Measurements from ENCODE around the gene SDCCAG8. TPM values are rescaled to one million over a fixed set of nuclear protein-coding genes. Genes with fewer than 3 reads are reported as not detected.
A peak's percentile ranks its signal among the peaks of the same experiment; 100 is the strongest.

Gene SDCCAG8
- total RNA-seq, 1 donor from 2014 or later, result 19.8 TPM

DNA sequence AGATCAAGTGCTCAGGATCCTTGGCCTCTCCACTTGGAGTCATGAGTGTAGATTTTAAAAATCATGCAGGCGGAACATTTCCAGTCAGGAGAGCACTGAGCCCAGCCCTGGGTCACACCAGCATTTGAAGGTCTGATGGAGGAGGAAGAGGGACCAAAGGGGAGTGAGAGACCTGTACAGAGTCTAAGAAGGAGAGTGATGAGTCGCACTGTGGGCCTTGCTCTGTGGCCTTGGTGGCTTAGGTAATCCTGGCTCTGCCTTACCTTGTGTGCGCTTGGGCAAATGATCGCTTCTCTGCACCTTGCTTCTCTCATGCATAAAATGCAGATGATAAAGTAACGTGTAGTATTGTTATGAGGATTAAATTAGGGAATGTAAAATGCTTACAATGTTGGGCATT lies 225.3 kb downstream of the SDCCAG8 start:
- Mint-ChIP-seq H3K4me1 (ENCODE audit: low read depth) (peaks cover 25% of the 10 kb centered on the region), H3K9me3 (ENCODE audit: low read depth) (peaks cover 6% of the 10 kb centered on the region), H3K27me3 (ENCODE audit: low read depth) (no peaks in the 10 kb centered on the region), H3K4me3 (ENCODE audit: unreplicated experiment) (no peak overlapping the region), H3K27ac (ENCODE audit: unreplicated experiment) (no peak overlapping the region), H3K36me3 (ENCODE audit: low read depth) (no peaks in the 10 kb centered on the region)
- no peak for DNase-seq (ENCODE audit: low spot score)
- TF ChIP-seq CTCF (IDR thresholded peaks at IDR 0.05), result no peak

GRCh38 chr1:243482141-243483022 lies 226.5 kb downstream of the SDCCAG8 start:
- peaks cover 6% of the 10 kb centered on the region for H3K9me3 Mint-ChIP-seq (ENCODE audit: low read depth)
- no peaks in the 10 kb centered on the region for H3K27me3 Mint-ChIP-seq (ENCODE audit: low read depth)
- no peak for DNase-seq (ENCODE audit: low spot score)
- H3K4me1 Mint-ChIP-seq (ENCODE audit: low read depth), result peaks cover 25% of the 10 kb centered on the region
- H3K4me3 Mint-ChIP-seq (ENCODE audit: unreplicated experiment), result peak overlapping the region; percentile 58
- no peak for TF ChIP-seq CTCF (IDR thresholded peaks at IDR 0.05)
- H3K27ac Mint-ChIP-seq (ENCODE audit: unreplicated experiment), result peak overlapping the region; percentile 69
- H3K36me3 Mint-ChIP-seq (ENCODE audit: low read depth), result no peaks in the 10 kb centered on the region

DNA sequence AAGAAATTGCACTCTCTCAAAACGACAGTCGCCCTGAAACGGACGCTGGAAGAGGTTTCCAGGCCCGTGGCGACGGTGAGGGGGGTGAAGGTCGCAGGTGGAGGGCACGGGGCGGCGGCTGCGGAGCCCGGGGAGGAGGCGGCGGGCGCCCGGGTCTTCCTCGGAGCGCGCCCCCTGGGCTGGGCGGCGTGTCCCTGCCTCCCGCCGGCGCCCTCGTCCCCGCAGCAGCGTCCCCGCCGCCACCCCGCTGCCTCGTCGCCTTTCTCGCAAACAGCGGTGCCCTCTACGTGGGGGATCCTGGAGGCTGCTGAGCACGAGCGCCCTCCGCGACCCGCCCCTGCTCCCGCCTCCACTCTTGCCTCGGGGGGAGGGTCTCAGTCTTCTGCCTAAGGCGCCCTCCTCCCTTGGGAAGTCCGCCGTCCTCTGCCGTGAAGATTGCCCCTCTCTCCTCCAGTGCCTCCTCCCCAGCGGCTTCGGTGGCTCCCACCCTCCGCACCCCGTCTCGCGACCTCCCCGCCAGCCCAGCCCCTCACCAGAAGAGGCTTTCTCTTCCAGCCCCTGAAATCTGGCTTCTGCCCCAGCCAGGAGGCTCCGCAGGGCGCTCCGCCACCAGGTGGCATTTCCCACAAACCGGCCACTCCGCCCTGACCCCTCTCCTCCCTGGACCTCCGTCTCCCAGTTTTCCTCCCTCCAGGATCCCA lies 227.4 kb downstream of the SDCCAG8 start:
- Mint-ChIP-seq H3K36me3 (ENCODE audit: low read depth) (no peaks in the 10 kb centered on the region), H3K27ac (ENCODE audit: unreplicated experiment) (peak overlapping the region; percentile 2), H3K4me3 (ENCODE audit: unreplicated experiment) (peak overlapping the region; percentile 58), H3K9me3 (ENCODE audit: low read depth) (peaks cover 6% of the 10 kb centered on the region), H3K4me1 (ENCODE audit: low read depth) (peaks cover 25% of the 10 kb centered on the region), H3K27me3 (ENCODE audit: low read depth) (no peaks in the 10 kb centered on the region)
- DNase-seq (ENCODE audit: low spot score), result no peak
- TF ChIP-seq CTCF (IDR thresholded peaks at IDR 0.05), result peak; percentile 65

- H3K36me3 Mint-ChIP-seq (ENCODE audit: low read depth), result no peaks in the 10 kb centered on the region
- H3K4me3 Mint-ChIP-seq (ENCODE audit: unreplicated experiment), result peak overlapping the region; percentile 58
Measured at GRCh38 chr1:243483952-243484351, 228.1 kb downstream of the SDCCAG8 start.

More at GRCh38 chr1:243483952-243484351, 228.1 kb downstream of the SDCCAG8 start:
- no peak for TF ChIP-seq CTCF (IDR thresholded peaks at IDR 0.05)
- DNase-seq (ENCODE audit: low spot score), result no peak
- Mint-ChIP-seq H3K27me3 (ENCODE audit: low read depth) (no peaks in the 10 kb centered on the region), H3K4me1 (ENCODE audit: low read depth) (peaks cover 25% of the 10 kb centered on the region), H3K9me3 (ENCODE audit: low read depth) (peaks cover 6% of the 10 kb centered on the region), H3K27ac (ENCODE audit: unreplicated experiment) (no peak overlapping the region)

Measured in chondrocyte (in vitro differentiated cells).